CD4-positive, alpha-beta T cell (primary cell): ENCODE data around the gene EAF1. TPM values are rescaled to one million over a fixed set of nuclear protein-coding genes. Genes with fewer than 3 reads are reported as not detected.

ENCODE experiments used
- ATAC-seq: fragments of 200-7000 bp; cut with Tn5 transposase; one replicate; pipeline ENCODE4 v1.10.0; 2022; ENCODE audit warnings: mild to moderate bottlenecking; ENCODE audit not compliant: poor library complexity
- CTCF ChIA-PET: fragments of 350-600 bp; sonication (Branson Sonifier 250); formaldehyde crosslinking; loops from one replicate; lab custom pipeline; 2021; ENCODE audit warnings: antibody characterized with exemption, inconsistent platforms; lab: Charles Lee
- POLR2A ChIA-PET: fragments of 350-600 bp; sonication (Branson Sonifier 250); formaldehyde crosslinking; loops from one replicate; lab custom pipeline; 2021; ENCODE audit warnings: antibody characterized with exemption, inconsistent platforms; lab: Charles Lee
- DNase-seq, 14 experiments: peaks; one replicate each; pipeline ENCODE4 v3.0.0-alpha.2; 2013 to 2020; ENCODE audit warnings: mixed read lengths in 2 of 14
- H3K27ac ChIP-seq, 2 donors: one replicate each; pipeline versions ENCODE4 v1.5.1 to v1.7.0; 2013; ENCODE audit warnings: low read length in 2 of 2, low read depth in 1 of 2, mild to moderate bottlenecking in 1 of 2
- H3K27me3 ChIP-seq, 2 experiments: 1 replicate in 1 of 2; 2 replicates in 1 of 2; pipeline versions ENCODE4 v1.6.1 to v1.7.0; 2013; ENCODE audit warnings: low read length in 2 of 2, control low read depth in 1 of 2, mild to moderate bottlenecking in 1 of 2, moderate library complexity in 1 of 2; ENCODE audit not compliant: insufficient read depth in 2 of 2, control insufficient read depth in 1 of 2
- H3K36me3 ChIP-seq: one replicate; pipeline ENCODE4 v1.6.1; 2013; ENCODE audit warnings: low read length, control low read depth; ENCODE audit not compliant: insufficient read depth
- H3K4me1 ChIP-seq: one replicate; pipeline ENCODE4 v1.6.1; 2013; ENCODE audit warnings: low read length, control low read depth; ENCODE audit not compliant: insufficient read depth
- H3K4me3 ChIP-seq: one replicate; pipeline ENCODE4 v1.5.1; 2013; ENCODE audit warnings: mild to moderate bottlenecking, low read length, moderate library complexity
- H3K9me3 ChIP-seq, 2 experiments: 1 replicate in 1 of 2; 2 replicates in 1 of 2; pipeline versions ENCODE4 v1.6.1 to v1.7.0; 2013; ENCODE audit warnings: low read length in 2 of 2, mild to moderate bottlenecking in 2 of 2, control low read depth in 1 of 2, moderate library complexity in 1 of 2; ENCODE audit not compliant: control insufficient read depth in 1 of 2, insufficient read depth in 1 of 2
- H3K27ac Mint-ChIP-seq: one replicate; pipeline ENCODE4 v1.8.0; 2020; ENCODE audit warnings: mixed read lengths
- H3K27me3 Mint-ChIP-seq: one replicate; pipeline ENCODE4 v1.8.0; 2021; ENCODE audit warnings: mixed read lengths
- H3K36me3 Mint-ChIP-seq: one replicate; pipeline ENCODE4 v1.8.0; 2021; ENCODE audit warnings: low read depth, mixed read lengths
- H3K4me1 Mint-ChIP-seq: one replicate; pipeline ENCODE4 v1.8.0; 2021; ENCODE audit warnings: low read depth, mixed read lengths
- H3K4me3 Mint-ChIP-seq: one replicate; pipeline ENCODE4 v1.8.0; 2020; ENCODE audit warnings: mild to moderate bottlenecking, mixed read lengths
- H3K9me3 Mint-ChIP-seq: one replicate; pipeline ENCODE4 v1.8.0; 2020; ENCODE audit warnings: mixed read lengths
- CTCF ChIP-seq: fragments of 200-600 bp; IDR thresholded peaks from one replicate; pipeline ENCODE4 v1.8.0; 2022; ENCODE audit warnings: antibody characterized with exemption, mild to moderate bottlenecking
- intact Hi-C, 2 experiments: fragments of 100-400 bp; cut with DNase I in 1 of 2; cut with micrococcal nuclease in 1 of 2; formaldehyde crosslinking; loops; one replicate each; pipeline versions ENCODE4 v1.15.1 to v1.9.0; 2023 to 2025; cut with DNase I, micrococcal nuclease
- total RNA-seq, 174 experiments: library from RNA in 2 of 174; stranded (reverse) in 2 of 174; gene quantifications; one replicate each; pipeline ENCODE4 v1.2.3 and lab custom pipeline; 2021 to 2026

Gene EAF1
- total RNA-seq, 2 experiments from 2014 or later, result 31.7 to 34.9 TPM

- intact Hi-C loops, result loop anchor here (5.0 to 10.0 kb wide), 5 partner anchors 128 to 1554 kb away; partner anchors contain the start of genes DPH3 (in 1 of the 2), NR2C2 (in 1 of the 2) and OXNAD1 (in 1 of the 2)
- peaks cover 33% of the 10 kb centered on the region for H3K4me1 ChIP-seq
- Mint-ChIP-seq H3K4me1 (peaks cover 73% of the 10 kb centered on the region), H3K27ac (peak overlapping the region; percentile 81), H3K4me3 (peak overlapping the region; percentile 93), H3K9me3 (no peaks in the 10 kb centered on the region), H3K36me3 (peaks cover 78% of the 10 kb centered on the region), H3K27me3 (no peaks in the 10 kb centered on the region)
- H3K9me3 ChIP-seq, result no peaks in the 10 kb centered on the region
- ATAC-seq (no peak), DNase-seq (no peak)
- ChIA-PET CTCF (interaction anchor here (2.5 kb wide), 1 partner anchor 161 kb away, joined by 7 read pairs; no protein-coding TSS in a partner anchor), POLR2A (interaction anchor here (1.0 kb wide), 1 partner anchor 19 kb away, joined by 3 read pairs; no protein-coding TSS in a partner anchor)
- no peak for TF ChIP-seq CTCF
- H3K27me3 ChIP-seq, result no peaks in the 10 kb centered on the region
- no peak overlapping the region for H3K27ac ChIP-seq
- H3K4me3 ChIP-seq, result peak overlapping the region; percentile 72
- peaks cover 39% of the 10 kb centered on the region for H3K36me3 ChIP-seq
Measured at GRCh38 chr3:15429080-15429479, 1.7 kb downstream of the EAF1 start.

DNA sequence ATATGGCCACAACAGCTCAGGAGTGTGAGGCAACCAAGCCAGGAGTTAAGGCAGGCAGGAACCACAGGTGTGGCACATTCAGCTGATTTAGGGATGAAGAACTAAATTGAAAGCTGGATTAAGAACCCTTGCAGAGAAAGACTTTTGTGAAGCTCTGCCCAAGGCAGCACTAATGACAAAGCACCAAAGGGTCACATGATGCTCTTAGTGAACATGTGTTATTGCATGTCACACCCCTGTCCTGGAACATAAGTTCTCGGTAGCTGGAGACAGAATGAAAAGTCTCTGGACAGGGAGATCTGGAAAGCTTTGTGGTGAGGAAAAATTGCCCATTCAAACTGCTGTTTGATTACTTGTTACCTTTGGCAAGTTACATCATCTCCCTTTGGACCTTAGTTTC is 3.2 kb downstream of the EAF1 start:
- Mint-ChIP-seq H3K4me3 (peak overlapping the region; percentile 64), H3K9me3 (no peaks in the 10 kb centered on the region), H3K36me3 (peaks cover 80% of the 10 kb centered on the region), H3K27me3 (no peaks in the 10 kb centered on the region), H3K4me1 (peaks cover 61% of the 10 kb centered on the region), H3K27ac (no peak overlapping the region)
- TF ChIP-seq CTCF, result no peak
- ChIA-PET CTCF (interaction anchor here (0.6 to 2.5 kb wide), 2 partner anchors 163 to 321 kb away, joined by 4 to 7 read pairs; no protein-coding TSS in a partner anchor), POLR2A (no interaction called here)
- Histone ChIP-seq H3K9me3 (no peaks in the 10 kb centered on the region), H3K27me3 (no peaks in the 10 kb centered on the region), H3K36me3 (peaks cover 51% of the 10 kb centered on the region), H3K27ac (no peak overlapping the region), H3K4me3 (no peak overlapping the region), H3K4me1 (peaks cover 31% of the 10 kb centered on the region)
- intact Hi-C loops, result loop anchor here in 1 of 2 experiments (10.0 kb wide), 2 partner anchors 124 to 766 kb away; no protein-coding TSS in a partner anchor
- DNase-seq (no peak), ATAC-seq (no peak)

GRCh38 chr3:15431256-15431837 is 3.9 kb downstream of the EAF1 start:
- Mint-ChIP-seq H3K4me1 (peaks cover 53% of the 10 kb centered on the region), H3K27ac (no peak overlapping the region), H3K27me3 (no peaks in the 10 kb centered on the region), H3K4me3 (no peak overlapping the region), H3K9me3 (no peaks in the 10 kb centered on the region), H3K36me3 (peaks cover 79% of the 10 kb centered on the region)
- H3K4me3 ChIP-seq, result no peak overlapping the region
- peaks cover 58% of the 10 kb centered on the region for H3K36me3 ChIP-seq
- no peak overlapping the region for H3K27ac ChIP-seq
- intact Hi-C loops, result loop anchor here in 1 of 2 experiments (10.0 kb wide), 2 partner anchors 123 to 767 kb away; no protein-coding TSS in a partner anchor
- H3K27me3 ChIP-seq, result no peaks in the 10 kb centered on the region
- POLR2A ChIA-PET, result no interaction called here
- peaks cover 24% of the 10 kb centered on the region for H3K4me1 ChIP-seq
- CTCF ChIA-PET, result no interaction called here
- no peaks in the 10 kb centered on the region for H3K9me3 ChIP-seq
- no peak for DNase-seq
- no peak for TF ChIP-seq CTCF
- ATAC-seq, result no peak
